ENCODE measurements around the gene STK32C. TPM values are rescaled to one million over a fixed set of nuclear protein-coding genes. Genes with fewer than 3 reads are reported as not detected.

The STK32C gene
- total RNA-seq, 2 donors from 2014 or later: 7.2 to 21.5 TPM

- TF ChIP-seq CTCF (IDR thresholded peaks at IDR 0.05) (no peak), POLR2AphosphoS5 (IDR thresholded peaks at IDR 0.05) (no peak), POLR2A (IDR thresholded peaks at IDR 0.05) (no peak)
- H3K36me3 ChIP-seq: no peaks in the 10 kb centered on the region
- WGBS: 88% methylated on average over 46 of the region's 48 CpGs
- DNase-seq (ENCODE audit: low spot score): no peak
- no peaks in the 10 kb centered on the region for H3K4me1 ChIP-seq (replicated peaks)
- no peak overlapping the region for H3K4me3 ChIP-seq
- no peak overlapping the region for H3K27ac ChIP-seq
- no peaks in the 10 kb centered on the region for H3K9me3 ChIP-seq
- H3K27me3 ChIP-seq (replicated peaks; ENCODE audit: insufficient read depth): no peaks in the 10 kb centered on the region
- intact Hi-C loops (cut with DNase I): no loop called here
Observed at GRCh38 chr10:132202070-132202970, 105.4 kb downstream of the STK32C start.

GRCh38 chr10:132201111-132201969 is 106.4 kb downstream of the STK32C start:
- Histone ChIP-seq H3K9me3 (no peaks in the 10 kb centered on the region), H3K4me1 (replicated peaks) (no peaks in the 10 kb centered on the region), H3K27me3 (replicated peaks; ENCODE audit: insufficient read depth) (no peaks in the 10 kb centered on the region), H3K27ac (no peak overlapping the region), H3K4me3 (no peak overlapping the region), H3K36me3 (no peaks in the 10 kb centered on the region)
- intact Hi-C loops (cut with DNase I): no loop called here
- 90% methylated on average over 35 of the region's 35 CpGs for WGBS
- no peak for DNase-seq (ENCODE audit: low spot score)
- TF ChIP-seq POLR2A (IDR thresholded peaks at IDR 0.05): no peak
- no peak for TF ChIP-seq POLR2AphosphoS5 (IDR thresholded peaks at IDR 0.05)
- TF ChIP-seq CTCF (IDR thresholded peaks at IDR 0.05): no peak

GRCh38 chr10:132200344-132201110 is 107.2 kb downstream of the STK32C start:
- intact Hi-C loops (cut with DNase I): no loop called here
- H3K4me1 ChIP-seq (replicated peaks): no peaks in the 10 kb centered on the region
- no peaks in the 10 kb centered on the region for H3K9me3 ChIP-seq
- no peak overlapping the region for H3K27ac ChIP-seq
- H3K36me3 ChIP-seq: no peaks in the 10 kb centered on the region
- no peak for TF ChIP-seq CTCF (IDR thresholded peaks at IDR 0.05)
- TF ChIP-seq POLR2AphosphoS5 (IDR thresholded peaks at IDR 0.05): no peak
- TF ChIP-seq POLR2A (IDR thresholded peaks at IDR 0.05): no peak
- WGBS: 88% methylated on average over 28 of the region's 35 CpGs
- H3K27me3 ChIP-seq (replicated peaks; ENCODE audit: insufficient read depth): no peaks in the 10 kb centered on the region
- H3K4me3 ChIP-seq: no peak overlapping the region
- DNase-seq (ENCODE audit: low spot score): no peak

GRCh38 chr10:132199854-132200311 is 107.9 kb downstream of the STK32C start:
- TF ChIP-seq CTCF (IDR thresholded peaks at IDR 0.05) (no peak), POLR2AphosphoS5 (IDR thresholded peaks at IDR 0.05) (no peak), POLR2A (IDR thresholded peaks at IDR 0.05) (no peak)
- DNase-seq (ENCODE audit: low spot score): no peak
- Histone ChIP-seq H3K27me3 (replicated peaks; ENCODE audit: insufficient read depth) (no peaks in the 10 kb centered on the region), H3K36me3 (no peaks in the 10 kb centered on the region), H3K27ac (no peak overlapping the region), H3K4me1 (replicated peaks) (no peaks in the 10 kb centered on the region), H3K4me3 (no peak overlapping the region), H3K9me3 (no peaks in the 10 kb centered on the region)
- intact Hi-C loops (cut with DNase I): no loop called here
- WGBS: 91% methylated on average over 16 of the region's 16 CpGs

Measured in prostate gland (tissue), 2 donors.